ENCODE data around the gene LYRM2. TPM values are rescaled to one million over a fixed set of nuclear protein-coding genes. Genes with fewer than 3 reads are reported as not detected.

Gene LYRM2
- total RNA-seq, 2 donors from 2014 or later, result 8.0 to 13.8 TPM

GRCh38 chr6:89566930-89567629, 71.5 kb downstream of the LYRM2 start:
- intact Hi-C loops (cut with DNase I), result no loop called here
- Histone ChIP-seq H3K9me3 (no peaks in the 10 kb centered on the region), H3K4me1 (peaks cover 7% of the 10 kb centered on the region), H3K27me3 (no peaks in the 10 kb centered on the region), H3K4me3 (no peak overlapping the region), H3K36me3 (replicated peaks in 1 of 2; ENCODE audit: insufficient read depth in 1 of 2, low read depth in 2 of 2) (no peaks in the 10 kb centered on the region), H3K27ac (no peak overlapping the region)
- DNase-seq, result no peak
- WGBS, 2 donors, result 92 to 93% methylated on average over 16 of the region's 16 CpGs
- ATAC-seq, result no peak
- TF ChIP-seq CTCF (IDR thresholded peaks at IDR 0.05), result no peak

- no peak for DNase-seq
- TF ChIP-seq POLR2A (IDR thresholded peaks at IDR 0.05), result no peak
- no peak for ATAC-seq
- intact Hi-C loops (cut with DNase I), result no loop called here
- WGBS, 2 donors, result 86 to 88% methylated on average over 10 of the region's 10 CpGs
- Histone ChIP-seq H3K27ac (no peak overlapping the region), H3K27me3 (no peaks in the 10 kb centered on the region), H3K4me1 (peaks cover 7% of the 10 kb centered on the region), H3K36me3 (replicated peaks in 1 of 2; ENCODE audit: insufficient read depth in 1 of 2, low read depth in 2 of 2) (no peaks in the 10 kb centered on the region), H3K9me3 (no peaks in the 10 kb centered on the region), H3K4me3 (no peak overlapping the region)
Measured at GRCh38 chr6:89566008-89566800, 72.3 kb downstream of the LYRM2 start.

GRCh38 chr6:89564752-89565427, 73.7 kb downstream of the LYRM2 start:
- Histone ChIP-seq H3K9me3 (no peaks in the 10 kb centered on the region), H3K4me1 (peaks cover 7% of the 10 kb centered on the region), H3K4me3 (no peak overlapping the region), H3K36me3 (replicated peaks in 1 of 2; ENCODE audit: insufficient read depth in 1 of 2, low read depth in 2 of 2) (no peaks in the 10 kb centered on the region), H3K27me3 (no peaks in the 10 kb centered on the region), H3K27ac (no peak overlapping the region)
- intact Hi-C loops (cut with DNase I), result no loop called here
- DNase-seq (no peak), ATAC-seq (no peak)
- no peak for TF ChIP-seq POLR2A (IDR thresholded peaks at IDR 0.05)
- no peak for TF ChIP-seq CTCF (IDR thresholded peaks at IDR 0.05)
- 71 to 74% methylated on average over 8 of the region's 8 CpGs for WGBS, 2 donors

- Histone ChIP-seq H3K4me1 (peaks cover 7% of the 10 kb centered on the region), H3K4me3 (no peak overlapping the region), H3K27me3 (no peaks in the 10 kb centered on the region), H3K36me3 (replicated peaks in 1 of 2; ENCODE audit: insufficient read depth in 1 of 2, low read depth in 2 of 2) (no peaks in the 10 kb centered on the region), H3K27ac (no peak overlapping the region), H3K9me3 (no peaks in the 10 kb centered on the region)
- TF ChIP-seq POLR2A (IDR thresholded peaks at IDR 0.05), result no peak
- TF ChIP-seq CTCF (IDR thresholded peaks at IDR 0.05), result no peak
- intact Hi-C loops (cut with DNase I), result no loop called here
- ATAC-seq (no peak), DNase-seq (no peak)
- WGBS, 2 donors, result 100% methylated on average over 1 of the region's 1 CpG
Measured at GRCh38 chr6:89563866-89564265, 74.7 kb downstream of the LYRM2 start.

Data from body of pancreas (tissue), 4 donors.